ENCODE data around the gene SRSF6. TPM values are rescaled to one million over a fixed set of nuclear protein-coding genes. Genes with fewer than 3 reads are reported as not detected.
"Not testable (repeated sequence)": the region's sequence is repeated elsewhere in the genome, so short reads cannot be mapped to it uniquely, and the experiment has no call there.

The SRSF6 gene
- total RNA-seq, 4 donors from 2014 or later, result 64.2 to 111 (median 87.3) TPM

GRCh38 chr20:43452404-43453126 is 5.1 kb upstream of the SRSF6 start:
- H3K36me3 ChIP-seq, result no peaks in the 10 kb centered on the region
- DNase-seq, result peak in 1 of 3 donors; percentile 25
- TF ChIP-seq CTCF (IDR thresholded peaks at IDR 0.05) (no peak), POLR2A (IDR thresholded peaks at IDR 0.05) (no peak)
- H3K27me3 ChIP-seq, result no peaks in the 10 kb centered on the region
- H3K9me3 ChIP-seq, result no peaks in the 10 kb centered on the region
- no peak overlapping the region for H3K27ac ChIP-seq
- no peak overlapping the region for H3K4me3 ChIP-seq
- H3K4me1 ChIP-seq, result peaks cover 0 to 5% (median 2%) of the 10 kb centered on the region in 4 donors

GRCh38 chr20:43456252-43456651 is 1.4 kb upstream of the SRSF6 start:
- peak overlapping the region in 1 of 4 donors; percentile 85 for H3K4me3 ChIP-seq
- H3K27ac ChIP-seq, result not testable (repeated sequence)

GRCh38 chr20:43456809-43457639 is 672 bp upstream of the SRSF6 start:
- Histone ChIP-seq H3K36me3 (peaks cover 0 to 30% (median 4%) of the 10 kb centered on the region in 3 donors), H3K4me1 (peaks cover 0 to 21% (median 7%) of the 10 kb centered on the region in 4 donors), H3K27me3 (no peaks in the 10 kb centered on the region), H3K9me3 (no peaks in the 10 kb centered on the region), H3K4me3 (peak overlapping the region; percentile 85 to 99 (median 96)), H3K27ac (peak overlapping the region; percentile 99 to 100 (median 100))
- DNase-seq, result peak; percentile 91 to 97 (median 94)
- no peak for TF ChIP-seq CTCF (IDR thresholded peaks at IDR 0.05)
- no peak for TF ChIP-seq POLR2A (IDR thresholded peaks at IDR 0.05)

More at GRCh38 chr20:43456252-43456651, 1.4 kb upstream of the SRSF6 start:
- DNase-seq, result peak in 1 of 3 donors; percentile 41
- Histone ChIP-seq H3K4me1 (peaks cover 0 to 14% (median 7%) of the 10 kb centered on the region in 4 donors), H3K36me3 (peaks cover 0 to 23% (median 4%) of the 10 kb centered on the region in 3 donors)
- not testable (repeated sequence) for H3K27me3 ChIP-seq, H3K9me3 ChIP-seq

GRCh38 chr20:43458422-43458924 is 777 bp downstream of the SRSF6 start:
- TF ChIP-seq POLR2A (IDR thresholded peaks at IDR 0.05), result no peak
- TF ChIP-seq CTCF (IDR thresholded peaks at IDR 0.05), result no peak
- Histone ChIP-seq H3K36me3 (peaks cover 0 to 44% (median 4%) of the 10 kb centered on the region in 3 donors), H3K27me3 (no peaks in the 10 kb centered on the region), H3K4me3 (peak overlapping the region; percentile 85 to 99 (median 96)), H3K4me1 (peaks cover 0 to 22% (median 7%) of the 10 kb centered on the region in 4 donors), H3K9me3 (no peaks in the 10 kb centered on the region), H3K27ac (peak overlapping the region; percentile 99 to 100 (median 100))
- no peak for DNase-seq

GRCh38 chr20:43459022-43459942 is 1.6 kb downstream of the SRSF6 start:
- peaks cover 0 to 53% (median 4%) of the 10 kb centered on the region in 3 donors for H3K36me3 ChIP-seq
- TF ChIP-seq CTCF (IDR thresholded peaks at IDR 0.05), result no peak
- no peaks in the 10 kb centered on the region for H3K27me3 ChIP-seq
- peak in 1 of 3 donors; percentile 57 for DNase-seq
- H3K4me3 ChIP-seq, result peak overlapping the region; percentile 85 to 99 (median 96)
- H3K9me3 ChIP-seq, result no peaks in the 10 kb centered on the region
- peak overlapping the region; percentile 99 to 100 (median 100) for H3K27ac ChIP-seq
- H3K4me1 ChIP-seq, result peaks cover 0 to 22% (median 7%) of the 10 kb centered on the region in 4 donors
